Ramos (cell line): Measurements from ENCODE around the gene KIF26A.

Experiments
- in situ Hi-C: fragments of 300-500 bp; cut with MboI; formaldehyde crosslinking; loops from one replicate; pipeline ENCODE4 v1.14.3; 2022; ENCODE audit warnings: low sequenced_read_pairs; ENCODE audit not compliant: unreplicated experiment

The KIF26A gene

DNA sequence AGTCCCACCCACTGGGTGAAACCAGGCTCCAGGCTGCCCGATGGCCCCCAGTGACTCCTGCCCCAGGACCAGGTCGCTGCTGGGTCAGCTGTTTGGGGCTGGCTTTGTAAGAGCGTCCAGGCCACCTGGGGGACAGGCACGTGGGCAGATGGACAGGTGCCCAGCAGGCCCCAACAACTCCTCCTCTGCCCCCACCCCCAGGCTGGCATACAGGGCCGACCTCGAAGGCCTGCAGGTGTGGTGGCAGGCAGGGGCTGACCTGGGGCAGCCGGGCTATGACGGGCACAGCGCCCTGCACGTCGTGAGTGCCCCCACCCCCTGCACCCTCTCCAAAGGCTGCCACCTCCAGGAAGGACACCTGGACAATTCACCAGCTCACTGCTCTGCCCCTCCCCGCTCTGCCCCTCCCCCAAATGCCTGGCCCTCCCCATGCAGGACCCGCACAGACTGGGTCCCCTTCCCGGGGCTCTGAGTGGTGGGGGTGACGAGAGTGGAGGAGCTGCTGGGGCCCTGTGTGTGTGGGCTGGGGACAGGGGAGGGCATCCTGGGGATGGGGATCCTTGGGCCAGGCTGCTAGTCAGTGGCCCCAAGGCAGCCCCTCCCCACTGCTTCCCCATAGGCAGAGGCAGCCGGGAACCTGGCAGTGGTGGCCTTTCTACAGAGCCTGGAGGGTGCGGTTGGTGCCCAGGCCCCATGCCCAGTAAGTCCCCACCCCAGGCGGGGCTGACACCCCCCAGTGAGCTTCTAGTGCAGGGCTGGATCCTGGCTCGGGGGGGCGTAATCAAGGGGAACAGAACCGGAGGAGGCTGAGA lies 26.9 kb upstream of the KIF26A start:
- in situ Hi-C loops = no loop called here

DNA sequence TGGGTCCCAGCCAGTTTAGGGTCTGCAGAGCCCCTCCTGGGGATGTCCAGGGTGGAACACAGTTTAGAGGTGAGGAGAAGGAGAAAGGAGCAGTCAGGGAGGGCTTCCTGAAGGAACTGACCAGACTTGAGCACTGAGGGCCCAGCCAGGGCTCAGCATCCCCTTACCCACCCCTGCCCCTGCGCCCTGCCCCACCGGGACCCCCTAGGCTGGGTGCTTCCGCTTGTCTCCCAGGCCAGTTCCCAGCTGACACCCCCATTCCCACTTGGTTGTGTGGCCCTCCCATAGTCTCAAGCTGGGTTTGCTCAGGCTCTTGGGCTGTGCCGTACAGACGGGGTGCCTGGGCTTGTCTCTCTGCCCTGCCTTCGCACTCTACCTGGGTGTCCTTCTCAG lies 26.3 kb upstream of the KIF26A start:
- in situ Hi-C loops = no loop called here

DNA sequence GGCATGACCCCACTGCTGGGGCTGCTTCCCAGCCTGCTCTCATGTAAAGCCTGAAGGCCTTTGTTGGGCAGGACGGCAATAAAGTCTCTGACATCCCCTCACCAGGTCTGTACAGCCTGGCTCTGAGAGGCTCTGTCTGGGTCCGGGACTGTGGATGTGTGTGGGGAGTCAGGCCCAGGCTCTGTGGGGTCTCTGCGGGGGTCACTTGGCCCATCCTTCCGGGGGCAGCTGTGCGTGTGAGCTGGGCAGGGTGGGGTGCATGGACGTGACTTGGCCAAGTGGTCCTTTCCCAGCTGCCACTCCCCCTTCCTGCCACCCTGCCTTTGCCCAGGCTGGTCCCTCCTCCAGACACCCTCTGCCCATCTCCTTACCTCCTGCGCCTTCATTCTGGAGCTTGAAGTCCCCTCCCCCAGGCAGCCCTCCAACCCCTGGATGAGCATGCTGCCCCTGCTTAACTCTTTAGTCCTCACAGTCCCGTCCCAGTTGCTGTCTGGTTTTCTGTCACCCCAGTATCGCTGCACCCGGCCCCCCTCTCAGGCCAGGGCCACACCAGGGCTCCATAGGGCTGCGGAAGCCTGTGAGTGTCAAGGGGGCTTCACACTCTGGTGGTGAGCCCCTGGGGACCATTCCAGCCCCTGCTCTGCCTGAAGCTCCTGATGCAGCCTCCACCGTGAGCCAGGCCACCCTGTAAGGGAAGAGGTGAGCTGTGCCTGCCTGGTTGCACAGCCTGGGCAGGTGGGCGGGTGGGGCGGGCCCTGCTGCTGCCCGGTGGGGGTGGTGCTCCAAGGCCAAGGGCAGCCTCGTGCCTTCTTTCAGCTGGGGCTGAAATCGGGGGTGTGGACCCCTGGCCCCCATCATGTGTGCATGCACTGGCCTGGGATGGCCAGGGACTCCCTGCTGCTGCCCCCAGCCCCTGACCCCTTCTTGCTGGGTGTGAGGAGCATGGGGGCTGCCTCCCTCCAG lies 25.5 kb upstream of the KIF26A start:
- in situ Hi-C loops = no loop called here

DNA sequence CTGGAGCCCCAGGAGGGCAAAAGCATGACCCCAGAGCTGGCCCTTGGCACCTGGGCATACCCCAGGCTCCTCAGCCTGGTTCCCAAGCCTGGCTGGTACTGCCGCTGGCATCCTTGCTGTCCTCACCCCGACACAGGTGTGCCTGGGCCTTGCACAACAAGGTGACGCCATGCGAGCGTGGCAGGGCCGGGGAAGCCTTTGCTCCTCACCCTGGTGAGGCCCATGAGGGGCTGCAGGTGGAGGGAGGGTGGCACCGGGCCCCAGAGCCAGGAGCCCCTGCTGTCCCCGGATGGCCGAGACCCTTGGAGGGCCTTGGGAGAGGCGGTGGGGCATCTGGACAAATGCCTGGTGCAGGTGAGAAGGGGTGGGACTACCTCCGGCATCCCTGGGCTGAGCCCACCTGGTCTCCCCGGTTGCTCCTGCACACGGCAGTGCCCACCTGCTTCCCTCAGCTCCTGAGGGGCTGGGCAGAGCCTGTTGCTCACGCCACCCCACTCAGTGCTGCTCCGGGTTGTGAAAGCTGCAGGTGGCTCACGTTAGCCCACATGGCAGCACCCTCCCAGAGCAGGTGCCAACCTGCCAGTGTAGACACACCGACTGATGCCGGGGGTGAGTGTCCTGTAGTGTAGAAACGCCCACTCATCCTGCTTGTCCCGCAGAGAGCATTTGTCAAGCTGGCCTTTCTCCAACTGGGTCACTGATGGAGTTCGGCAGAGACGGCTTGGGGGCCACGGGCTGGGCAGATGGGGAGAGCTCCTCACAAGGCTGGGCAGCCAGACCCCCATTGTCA lies 24.6 kb upstream of the KIF26A start:
- in situ Hi-C loops = no loop called here

DNA sequence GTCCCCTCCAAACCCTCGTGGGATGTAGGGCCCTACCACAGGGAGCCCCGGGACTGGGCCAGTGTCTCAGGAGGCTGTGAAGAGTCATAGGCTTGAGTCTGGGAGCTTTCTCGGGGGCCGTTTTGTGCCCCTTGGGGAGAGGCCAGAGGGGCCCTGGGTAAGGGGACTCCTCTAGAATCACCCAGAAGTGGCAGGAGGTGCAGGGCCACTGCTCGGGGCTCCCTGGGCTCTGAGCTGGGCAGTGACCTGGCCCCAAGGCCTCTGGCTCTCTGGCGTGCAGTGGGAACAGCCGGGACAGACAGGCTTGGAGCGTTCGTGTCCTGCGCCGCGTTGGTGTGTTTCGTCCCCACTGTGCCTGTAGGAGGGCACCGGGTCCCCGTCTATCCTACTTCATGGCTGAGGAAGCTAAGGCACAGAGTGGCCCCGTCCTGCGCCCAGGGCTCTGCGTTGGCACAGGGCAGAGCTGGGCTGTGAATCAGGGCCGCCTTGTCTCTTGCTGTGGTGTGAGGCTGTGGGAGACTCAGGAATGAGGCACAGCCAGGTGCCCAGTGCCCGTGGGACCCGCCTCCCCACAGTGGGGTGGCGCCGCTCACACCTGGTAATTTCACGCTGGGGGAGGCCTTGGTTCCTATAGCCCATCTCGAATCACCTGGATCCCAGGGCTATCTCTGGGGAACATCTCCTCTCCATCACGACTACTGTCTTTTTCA lies 23.8 kb upstream of the KIF26A start:
- in situ Hi-C loops = no loop called here

DNA sequence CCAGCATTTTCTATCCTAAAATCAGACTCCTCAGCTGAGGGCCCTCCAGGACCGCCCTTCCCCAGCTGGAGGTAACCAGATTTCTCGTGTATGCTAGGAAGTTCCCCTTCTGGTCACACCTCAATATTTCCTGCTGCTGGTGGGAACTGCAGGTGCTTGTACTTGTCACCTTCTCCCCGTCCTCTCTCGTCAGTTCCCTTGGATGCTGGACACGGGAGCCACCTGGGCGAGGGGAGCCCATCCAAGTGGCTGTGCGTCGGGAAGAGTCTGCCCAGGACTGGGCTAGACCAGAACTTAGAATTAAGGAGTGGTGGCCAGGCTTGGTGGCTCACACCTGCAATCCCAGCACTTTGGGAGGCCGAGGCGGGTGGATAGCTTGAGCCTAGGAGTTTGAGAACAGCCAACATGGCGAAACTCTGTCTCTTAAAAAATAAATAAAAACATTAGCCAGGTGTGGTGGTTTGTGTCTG lies 23.2 kb upstream of the KIF26A start:
- in situ Hi-C loops = no loop called here

DNA sequence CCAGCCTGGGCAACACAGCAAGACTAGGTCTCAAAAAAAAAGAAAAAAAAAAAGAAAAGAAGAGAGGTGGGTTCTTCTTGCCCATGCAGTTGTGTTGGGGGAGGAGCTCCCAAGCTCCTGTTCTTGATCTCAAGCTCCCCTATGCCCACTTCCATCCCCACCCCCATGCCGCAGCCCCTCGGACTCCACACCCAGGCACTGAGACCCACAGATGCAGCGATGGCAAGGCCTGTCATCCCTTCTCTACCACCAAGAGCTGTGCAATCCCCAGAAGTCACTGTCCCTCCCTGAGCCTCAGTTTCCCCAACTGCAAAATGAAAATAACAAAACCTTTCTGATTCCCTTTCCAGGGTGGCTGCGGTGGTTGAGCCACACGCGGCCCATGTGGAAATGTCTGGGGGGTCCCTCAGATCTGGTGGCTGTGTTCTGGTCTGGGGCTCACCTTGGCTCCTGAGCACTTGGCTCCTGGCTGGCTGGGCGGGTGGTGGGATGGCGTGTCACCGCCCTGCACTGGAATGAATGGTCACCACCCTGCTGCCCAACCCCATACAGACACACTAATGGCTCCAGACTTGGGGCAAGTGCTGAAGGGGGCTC lies 22.6 kb upstream of the KIF26A start:
- in situ Hi-C loops = no loop called here

DNA sequence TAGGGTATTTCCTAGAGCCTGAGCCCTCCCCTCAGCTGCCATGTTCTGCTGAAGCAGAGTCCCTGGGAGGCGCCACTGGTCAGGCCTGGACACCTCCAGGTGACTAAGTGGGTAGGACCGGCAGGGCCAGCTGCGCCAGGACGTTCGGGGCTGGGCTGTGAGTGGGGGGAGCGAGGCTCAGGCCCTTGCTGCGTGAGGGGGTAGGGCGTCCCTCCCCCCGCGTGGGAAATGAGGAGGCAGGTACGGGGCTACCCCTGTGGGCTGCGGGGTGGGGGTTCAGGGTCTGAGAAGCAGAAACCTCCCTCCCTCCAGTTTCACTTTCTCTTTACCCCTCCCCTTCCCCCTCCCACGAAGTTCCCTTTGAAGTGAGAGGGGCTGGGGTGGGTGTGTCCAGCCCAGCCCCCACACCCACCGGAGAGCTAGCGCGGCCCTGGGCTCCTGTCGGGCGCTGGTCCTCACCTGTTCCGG lies 22.1 kb upstream of the KIF26A start:
- in situ Hi-C loops = no loop called here

DNA sequence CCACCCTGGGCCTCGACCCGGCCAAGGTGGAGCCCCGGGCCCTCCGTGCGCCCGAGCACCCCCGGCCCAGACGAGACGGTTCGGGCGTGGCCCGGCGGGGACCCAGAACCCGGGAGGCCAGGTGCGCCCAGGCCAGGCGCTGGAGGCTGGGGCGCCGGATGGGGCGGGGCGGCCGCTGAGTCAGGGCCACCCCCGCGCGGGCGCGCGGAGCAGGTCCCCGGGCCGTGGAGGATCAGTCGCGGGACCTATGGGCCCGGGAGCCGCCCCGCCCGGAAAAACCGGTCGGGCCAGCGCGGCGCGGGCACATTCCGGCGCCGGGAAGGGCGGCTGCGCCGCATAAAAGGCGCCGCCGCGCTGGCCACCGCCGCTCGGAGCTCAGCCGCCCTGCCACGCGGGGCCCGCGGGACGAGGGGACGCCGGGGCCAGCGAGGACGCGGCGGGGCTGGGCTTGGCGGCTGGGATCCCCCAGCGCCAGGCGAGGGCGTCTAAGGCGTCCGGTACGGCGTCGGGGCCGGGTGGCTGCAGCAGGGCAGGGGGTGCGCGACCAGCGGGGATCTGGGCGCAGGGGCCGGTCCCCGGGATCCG lies 21.5 kb upstream of the KIF26A start:
- in situ Hi-C loops = no loop called here

DNA sequence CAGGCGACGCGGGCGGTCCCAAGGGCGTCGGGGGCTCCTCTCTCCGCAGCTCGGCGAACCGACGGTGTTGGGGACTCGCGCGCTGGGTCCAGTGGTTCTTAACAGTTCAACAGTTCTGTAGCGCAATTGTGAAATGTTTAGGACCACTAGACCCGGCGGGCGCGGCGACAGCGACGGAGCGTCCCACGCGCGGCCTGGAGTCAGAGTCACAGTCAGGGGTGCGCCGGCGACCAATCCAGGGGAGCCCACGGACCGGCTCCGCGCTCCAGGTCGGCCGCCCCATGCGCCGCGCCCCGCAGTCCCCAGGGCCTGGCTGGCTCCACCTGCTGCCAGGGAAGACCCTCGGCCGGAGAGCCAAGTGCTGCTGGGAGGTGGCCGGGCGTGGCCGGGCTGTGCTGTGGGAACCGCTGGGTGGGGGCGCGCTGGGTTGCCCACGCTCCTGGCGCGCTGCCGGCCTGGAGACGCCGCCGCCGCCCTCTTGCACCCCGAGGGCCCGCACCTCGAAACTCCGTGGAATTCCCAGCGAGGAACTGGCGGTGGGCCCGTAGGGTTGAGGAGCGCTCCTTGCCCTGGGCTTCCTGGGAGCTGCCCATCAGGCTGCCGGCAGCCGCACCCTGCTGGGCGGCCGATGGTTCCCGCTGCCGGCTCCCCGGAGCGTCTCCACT lies 20.9 kb upstream of the KIF26A start:
- in situ Hi-C loops = no loop called here

DNA sequence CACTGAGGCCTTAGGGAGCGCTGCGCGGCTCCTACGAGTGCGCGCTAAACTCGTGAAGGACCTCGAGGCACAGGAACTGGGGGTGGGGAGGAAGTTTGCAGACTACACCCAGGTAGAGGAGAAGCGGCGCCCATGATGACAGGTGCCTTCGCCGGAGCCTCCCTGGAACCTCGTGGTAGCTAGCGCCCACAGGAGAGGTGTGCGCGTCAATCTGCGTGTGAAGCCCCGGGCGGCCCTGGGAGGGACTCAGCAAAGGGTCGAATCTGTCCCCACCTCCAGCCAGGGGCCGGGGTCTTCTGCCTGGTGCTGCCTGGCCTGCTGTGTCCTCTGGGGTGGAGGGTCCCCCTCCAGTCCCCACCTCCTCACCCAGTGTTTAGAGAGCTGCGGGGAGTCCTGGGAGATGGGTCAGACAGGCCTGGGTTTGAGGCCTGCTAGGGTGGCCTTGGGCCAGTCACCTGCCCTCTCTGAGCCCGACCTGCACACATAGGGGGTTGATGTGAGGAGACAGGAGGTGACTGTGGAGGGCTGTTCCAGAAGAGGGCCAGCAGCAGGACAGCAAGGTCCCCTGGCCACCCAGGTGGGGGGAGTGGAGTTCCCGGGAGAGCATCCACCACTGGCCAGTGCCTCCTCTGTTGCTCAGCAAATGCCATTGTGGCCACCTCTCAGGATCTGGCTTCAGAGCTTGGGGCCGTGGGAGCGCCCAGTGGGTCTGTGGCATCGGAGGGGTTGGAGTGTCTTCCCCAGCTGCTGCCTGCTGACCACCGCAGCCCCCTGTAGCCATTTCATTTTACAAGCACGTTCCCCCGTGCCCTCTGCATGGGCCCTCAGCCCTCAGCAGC lies 20.2 kb upstream of the KIF26A start:
- in situ Hi-C loops = no loop called here

DNA sequence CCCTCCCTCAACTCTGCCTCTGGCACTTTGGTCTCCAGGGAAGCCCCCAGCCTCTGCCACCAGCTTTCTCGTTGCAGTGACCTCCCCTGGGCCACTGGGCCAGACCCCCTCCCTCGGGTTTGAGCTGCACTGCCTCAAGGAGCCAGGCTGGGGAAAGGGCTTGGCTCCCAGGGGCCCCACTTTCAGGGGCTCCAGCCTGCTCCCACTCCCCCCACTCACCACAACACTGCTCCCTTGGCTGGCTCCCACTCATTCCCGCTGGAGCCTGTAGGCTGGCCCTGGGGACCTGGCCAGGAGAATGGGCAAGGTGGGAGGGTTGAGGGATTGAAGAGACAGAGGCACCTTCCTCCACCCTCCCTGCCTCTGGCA lies 19.3 kb upstream of the KIF26A start:
- in situ Hi-C loops = no loop called here

DNA sequence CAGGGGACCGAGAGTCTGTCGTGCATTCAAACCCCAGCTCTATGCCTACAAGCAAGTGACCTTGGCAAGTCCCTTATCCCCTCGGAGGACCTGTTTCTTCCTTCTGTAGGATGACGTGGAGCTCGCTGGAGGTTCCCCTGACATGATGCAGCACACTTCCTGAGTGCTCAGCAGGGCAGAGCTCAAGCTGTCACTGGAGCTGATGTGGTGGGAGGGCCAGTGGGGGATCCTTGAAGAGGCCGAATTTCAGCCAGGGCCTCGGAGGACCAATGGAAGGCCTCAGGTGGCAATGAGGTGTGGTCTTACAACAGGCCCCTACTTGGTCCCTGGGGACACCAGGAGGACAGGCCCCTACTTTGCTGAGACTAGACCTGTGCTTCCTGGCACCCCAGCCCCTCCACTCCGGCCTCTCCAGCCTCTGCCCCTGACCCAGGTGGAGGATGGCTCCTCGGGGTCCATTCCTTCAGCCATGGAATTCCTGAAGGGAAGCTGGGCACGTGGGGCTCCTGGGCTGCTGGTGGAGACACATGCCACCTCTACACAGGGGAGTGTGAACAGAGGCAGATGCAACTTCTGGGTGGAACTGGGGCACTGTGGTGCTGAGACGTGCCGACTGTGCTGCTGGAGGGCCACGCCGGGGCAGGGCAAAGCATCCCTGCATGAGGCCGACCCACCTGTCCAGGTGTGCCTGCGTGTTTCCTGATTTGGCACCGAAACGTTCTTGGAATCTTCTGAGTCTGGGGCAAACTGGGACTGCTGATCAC lies 18.7 kb upstream of the KIF26A start:
- in situ Hi-C loops = no loop called here

DNA sequence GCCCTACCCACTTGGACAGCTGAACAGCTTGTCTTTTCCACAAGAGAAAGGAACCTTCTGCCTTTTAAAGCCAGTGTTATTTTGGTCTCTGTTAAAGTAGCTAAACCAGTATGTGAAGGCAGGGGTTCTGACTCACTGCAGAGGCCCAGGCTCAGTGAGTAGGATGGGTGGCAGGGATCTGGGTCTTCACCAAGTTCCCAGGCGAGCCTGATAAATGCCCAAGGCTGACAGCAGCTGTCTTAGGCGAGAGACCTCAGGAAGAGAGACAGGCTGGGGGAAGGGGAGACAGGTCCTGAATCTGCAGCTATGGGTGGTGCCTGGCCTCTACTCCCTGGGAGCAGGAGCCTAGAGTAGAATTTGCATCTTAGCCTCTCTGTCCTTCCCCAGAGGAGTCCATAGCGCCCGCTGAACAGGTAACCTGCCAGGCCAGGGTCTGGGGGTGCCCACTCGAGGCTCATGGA lies 18.1 kb upstream of the KIF26A start:
- in situ Hi-C loops = no loop called here

DNA sequence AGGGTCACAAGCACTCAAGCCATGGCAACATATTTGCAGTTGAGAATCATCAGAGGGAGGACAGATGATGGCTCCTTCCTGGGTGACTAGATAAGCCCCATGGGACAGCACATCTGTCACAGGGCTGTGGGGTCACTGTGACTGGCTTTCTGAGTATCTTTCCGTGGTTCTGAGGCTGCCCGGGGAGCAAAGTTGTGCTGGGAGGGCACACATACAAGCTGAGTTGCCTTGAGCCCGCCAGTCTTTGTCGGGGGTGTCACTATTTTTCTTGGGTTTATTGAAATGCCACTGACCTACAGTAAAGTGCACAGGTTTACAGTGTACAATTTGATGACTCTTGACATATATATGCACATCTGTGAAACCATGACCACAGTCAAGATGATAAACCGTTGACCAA lies 17.2 kb upstream of the KIF26A start:
- in situ Hi-C loops = no loop called here

DNA sequence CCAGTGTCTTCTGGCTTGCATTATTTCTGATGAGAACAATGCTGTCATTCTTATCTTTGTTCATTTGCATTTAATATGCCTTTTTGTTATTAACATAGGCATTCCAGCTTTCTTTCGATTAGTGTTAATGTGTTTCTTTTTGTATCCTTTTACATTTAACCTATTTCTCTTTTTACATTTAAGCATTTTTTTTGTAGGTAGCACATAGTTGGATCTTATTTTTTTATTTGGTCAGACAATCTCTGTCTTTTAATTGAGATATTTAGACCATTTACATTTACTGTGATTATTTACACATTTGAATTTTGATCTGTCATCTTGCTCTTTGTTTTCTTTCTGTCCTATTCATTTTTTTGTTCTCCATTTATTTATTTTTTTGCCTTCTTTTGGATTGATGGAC lies 14.5 kb upstream of the KIF26A start:
- in situ Hi-C loops = no loop called here

DNA sequence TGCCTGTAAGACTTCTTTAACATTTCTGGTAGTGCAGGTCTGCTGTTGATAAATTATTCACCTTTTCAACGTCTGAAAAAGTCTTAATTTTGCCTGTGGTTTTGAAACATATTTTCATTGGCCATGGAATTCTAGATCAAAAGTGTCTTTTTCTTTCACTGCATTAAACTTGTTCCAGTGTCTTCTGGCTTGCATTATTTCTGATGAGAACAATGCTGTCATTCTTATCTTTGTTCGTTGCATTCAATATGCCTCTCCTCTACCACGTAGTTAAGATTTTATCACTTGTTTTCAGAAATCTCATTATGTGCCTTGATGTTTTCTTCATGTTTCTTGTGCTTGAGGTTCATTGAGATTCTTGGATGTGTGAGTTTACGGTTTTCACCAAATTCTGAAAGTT lies 13.4 kb upstream of the KIF26A start:
- in situ Hi-C loops = no loop called here
